Left hindlimb (tissue), 1 donor: Measurements from ENCODE around the gene HS3ST5.
A peak's percentile ranks its signal among the peaks of the same experiment; 100 is the strongest.

Source experiments
- DNase-seq: peaks from one replicate; pipeline ENCODE4 v3.0.0-alpha.2; 2018

The HS3ST5 gene

GRCh38 chr6:114342826-114343781 is at the start of gene HS3ST5:
Gene HS3ST5 (minus strand): TSS chr6:114343023. CDS start chr6:114062845, 280,178 bp downstream.
- peak; percentile 64 for DNase-seq

GRCh38 chr6:114390176-114390575 is 47.4 kb upstream of the HS3ST5 start:
- no peak for DNase-seq

GRCh38 chr6:114389111-114389510 is 46.3 kb upstream of the HS3ST5 start:
- no peak for DNase-seq

- no peak for DNase-seq
Measured at GRCh38 chr6:114382406-114382805, 39.6 kb upstream of the HS3ST5 start.

- no peak for DNase-seq
Measured at GRCh38 chr6:114377881-114378280, 35.1 kb upstream of the HS3ST5 start.

- no peak for DNase-seq
Measured at GRCh38 chr6:114376611-114377175, 33.9 kb upstream of the HS3ST5 start.

- no peak for DNase-seq
Measured at GRCh38 chr6:114375541-114376192, 32.8 kb upstream of the HS3ST5 start.

GRCh38 chr6:114367315-114367961 is 24.6 kb upstream of the HS3ST5 start:
- DNase-seq, result no peak

GRCh38 chr6:114366899-114367298 is 24.1 kb upstream of the HS3ST5 start:
- no peak for DNase-seq

GRCh38 chr6:114364301-114364700 is 21.5 kb upstream of the HS3ST5 start:
- DNase-seq, result no peak

- no peak for DNase-seq
Measured at GRCh38 chr6:114362957-114363356, 20.1 kb upstream of the HS3ST5 start.

- DNase-seq, result no peak
Measured at GRCh38 chr6:114362396-114362795, 19.6 kb upstream of the HS3ST5 start.

GRCh38 chr6:114361036-114361435 is 18.2 kb upstream of the HS3ST5 start:
- no peak for DNase-seq

- DNase-seq, result no peak
Measured at GRCh38 chr6:114355300-114355699, 12.5 kb upstream of the HS3ST5 start.

GRCh38 chr6:114354482-114354881 is 11.7 kb upstream of the HS3ST5 start:
- DNase-seq, result no peak

- no peak for DNase-seq
Measured at GRCh38 chr6:114346451-114346850, 3.6 kb upstream of the HS3ST5 start.

- DNase-seq, result no peak
Measured at GRCh38 chr6:114344971-114345275, 2.1 kb upstream of the HS3ST5 start.

- DNase-seq, result no peak
Measured at GRCh38 chr6:114344246-114344970, 1.6 kb upstream of the HS3ST5 start.

GRCh38 chr6:114343782-114344144 is 940 bp upstream of the HS3ST5 start:
- DNase-seq, result no peak

- peak; percentile 36 for DNase-seq
Measured at GRCh38 chr6:114342086-114342825, 567 bp downstream of the HS3ST5 start.

GRCh38 chr6:114339706-114340105 is 3.1 kb downstream of the HS3ST5 start:
- DNase-seq, result no peak

- no peak for DNase-seq
Measured at GRCh38 chr6:114334237-114334636, 8.6 kb downstream of the HS3ST5 start.
